ENCODE measurements around the gene NANS. TPM values are rescaled to one million over a fixed set of nuclear protein-coding genes. Genes with fewer than 3 reads are reported as not detected.

NANS gene
- total and polyA plus RNA-seq, 8 donors, result 22.8 to 36.5 (median 30.5) TPM

- H3K9me3 ChIP-seq, result no peaks in the 10 kb centered on the region
- 92 to 95% methylated on average over 12 of the region's 12 CpGs for WGBS, 2 donors
- FAIRE-seq (no peak), ATAC-seq (no peak), DNase-seq (peak in 1 of 6 donors; percentile 25)
- no peaks in the 10 kb centered on the region for H3K27me3 ChIP-seq
- H3K4me3 ChIP-seq, result no peak overlapping the region
- intact Hi-C loops (cut with DNase I), result no loop called here
- TF ChIP-seq, protein P1, sequence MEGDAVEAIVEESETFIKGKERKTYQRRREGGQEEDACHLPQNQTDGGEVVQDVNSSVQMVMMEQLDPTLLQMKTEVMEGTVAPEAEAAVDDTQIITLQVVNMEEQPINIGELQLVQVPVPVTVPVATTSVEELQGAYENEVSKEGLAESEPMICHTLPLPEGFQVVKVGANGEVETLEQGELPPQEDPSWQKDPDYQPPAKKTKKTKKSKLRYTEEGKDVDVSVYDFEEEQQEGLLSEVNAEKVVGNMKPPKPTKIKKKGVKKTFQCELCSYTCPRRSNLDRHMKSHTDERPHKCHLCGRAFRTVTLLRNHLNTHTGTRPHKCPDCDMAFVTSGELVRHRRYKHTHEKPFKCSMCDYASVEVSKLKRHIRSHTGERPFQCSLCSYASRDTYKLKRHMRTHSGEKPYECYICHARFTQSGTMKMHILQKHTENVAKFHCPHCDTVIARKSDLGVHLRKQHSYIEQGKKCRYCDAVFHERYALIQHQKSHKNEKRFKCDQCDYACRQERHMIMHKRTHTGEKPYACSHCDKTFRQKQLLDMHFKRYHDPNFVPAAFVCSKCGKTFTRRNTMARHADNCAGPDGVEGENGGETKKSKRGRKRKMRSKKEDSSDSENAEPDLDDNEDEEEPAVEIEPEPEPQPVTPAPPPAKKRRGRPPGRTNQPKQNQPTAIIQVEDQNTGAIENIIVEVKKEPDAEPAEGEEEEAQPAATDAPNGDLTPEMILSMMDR (IDR thresholded peaks at IDR 0.05), result no peak
- H3K36me3 ChIP-seq, result peaks cover 5 to 35% (median 17%) of the 10 kb centered on the region in 3 donors
- no peak overlapping the region for H3K27ac ChIP-seq
- no peaks in the 10 kb centered on the region for H3K4me1 ChIP-seq
Measured at GRCh38 chr9:98080780-98081179, 24.2 kb downstream of the NANS start.

- WGBS, 2 donors, result 79 to 86% methylated on average over 6 of the region's 6 CpGs
- TF ChIP-seq, protein P1 (IDR thresholded peaks at IDR 0.05), result no peak
- H3K36me3 ChIP-seq, result peaks cover 5 to 35% (median 17%) of the 10 kb centered on the region in 3 donors
- no peaks in the 10 kb centered on the region for H3K9me3 ChIP-seq
- H3K27ac ChIP-seq, result no peak overlapping the region
- intact Hi-C loops (cut with DNase I), result no loop called here
- no peaks in the 10 kb centered on the region for H3K4me1 ChIP-seq
- H3K4me3 ChIP-seq, result no peak overlapping the region
- FAIRE-seq, result no peak
- peak in 1 of 6 donors; percentile 40 for DNase-seq
- ATAC-seq, result peak in 3 of 4 donors; percentile 8 to 63 (median 59)
- no peaks in the 10 kb centered on the region for H3K27me3 ChIP-seq
Measured at GRCh38 chr9:98081477-98082219, 25.1 kb downstream of the NANS start.

GRCh38 chr9:98083061-98083501 lies 26.5 kb downstream of the NANS start:
- peak in 3 of 4 donors; percentile 22 to 36 (median 31) for ATAC-seq
- Histone ChIP-seq H3K27ac (no peak overlapping the region), H3K4me1 (no peaks in the 10 kb centered on the region), H3K4me3 (no peak overlapping the region), H3K27me3 (no peaks in the 10 kb centered on the region), H3K9me3 (no peaks in the 10 kb centered on the region), H3K36me3 (peaks cover 5 to 35% (median 17%) of the 10 kb centered on the region in 3 donors)
- FAIRE-seq, result no peak
- intact Hi-C loops (cut with DNase I), result no loop called here
- TF ChIP-seq, protein P1 (IDR thresholded peaks at IDR 0.05), result no peak
- WGBS, 2 donors, result 99 to 100% methylated on average over 2 of the region's 2 CpGs
- DNase-seq, result no peak

GRCh38 chr9:98083566-98084183 lies 27.1 kb downstream of the NANS start:
- Histone ChIP-seq H3K4me3 (no peak overlapping the region), H3K36me3 (peaks cover 5 to 35% (median 17%) of the 10 kb centered on the region in 3 donors), H3K27ac (no peak overlapping the region), H3K4me1 (no peaks in the 10 kb centered on the region), H3K27me3 (no peaks in the 10 kb centered on the region), H3K9me3 (no peaks in the 10 kb centered on the region)
- ATAC-seq, result no peak
- WGBS, 2 donors, result 94 to 95% methylated on average over 7 of the region's 7 CpGs
- intact Hi-C loops (cut with DNase I), result no loop called here
- FAIRE-seq, result no peak
- no peak for DNase-seq
- TF ChIP-seq, protein P1 (IDR thresholded peaks at IDR 0.05), result no peak

DNA sequence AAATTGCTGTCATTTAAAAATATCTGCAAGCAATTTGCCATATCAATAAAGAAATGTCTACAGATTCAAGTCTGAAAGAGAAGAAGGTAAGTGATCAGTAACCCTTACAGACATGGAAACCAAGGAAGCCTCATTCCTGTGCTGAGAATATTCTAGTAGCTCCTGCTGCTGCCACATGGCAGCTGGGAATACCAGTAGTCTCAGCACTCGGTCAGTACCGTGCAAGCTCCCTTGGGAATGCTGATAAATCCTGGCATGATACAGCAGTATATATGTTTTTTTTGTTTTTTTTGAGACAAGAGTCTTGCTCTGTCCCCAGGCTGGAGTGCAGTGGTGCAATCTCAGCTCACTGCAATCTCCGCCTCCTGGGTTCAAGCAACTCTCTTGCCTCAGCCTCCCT lies 27.9 kb downstream of the NANS start:
- Histone ChIP-seq H3K27me3 (no peaks in the 10 kb centered on the region), H3K27ac (no peak overlapping the region)
- FAIRE-seq, result no peak

More for the DNA sequence above, 27.9 kb downstream of the NANS start:
- Histone ChIP-seq H3K4me1 (no peaks in the 10 kb centered on the region), H3K36me3 (peaks cover 5 to 31% (median 17%) of the 10 kb centered on the region in 3 donors), H3K9me3 (no peaks in the 10 kb centered on the region), H3K4me3 (no peak overlapping the region)
- TF ChIP-seq, protein P1 (IDR thresholded peaks at IDR 0.05), result no peak
- WGBS, 2 donors, result 89 to 95% methylated on average over 3 of the region's 3 CpGs
- intact Hi-C loops (cut with DNase I), result no loop called here
- ATAC-seq, result no peak
- no peak for DNase-seq
